Karpas-422 (cell line): ENCODE data around the gene NETO1. TPM values are rescaled to one million over a fixed set of nuclear protein-coding genes. Genes with fewer than 3 reads are reported as not detected.
A peak's percentile ranks its signal among the peaks of the same experiment; 100 is the strongest.

ENCODE experiments used
- DNase-seq: peaks from one replicate; pipeline ENCODE4 v3.0.0-alpha.2; 2015
- H2AFZ ChIP-seq: fragments of 200-600 bp; sonication (generic); 2 replicates; pipeline ENCODE4 v1.6.1; 2014; ENCODE audit warnings: antibody characterized with exemption, low read length, mixed read lengths
- H3K27ac ChIP-seq: fragments of 200-600 bp; sonication (generic); 2 replicates; pipeline ENCODE4 v1.5.1; 2014; ENCODE audit warnings: mild to moderate bottlenecking, low read length, moderate library complexity
- H3K27me3 ChIP-seq: fragments of 200-600 bp; sonication (generic); 2 replicates; pipeline ENCODE4 v1.6.1; 2014; ENCODE audit warnings: low read length, mixed read lengths
- H3K36me3 ChIP-seq: fragments of 200-600 bp; sonication (generic); 2 replicates; pipeline ENCODE4 v1.6.1; 2014; ENCODE audit warnings: low read length, mixed read lengths; ENCODE audit not compliant: insufficient read depth
- H3K4me1 ChIP-seq: fragments of 200-600 bp; sonication (generic); 2 replicates; pipeline ENCODE4 v1.6.1; 2014; ENCODE audit warnings: mild to moderate bottlenecking, low read length, mixed read lengths
- H3K4me2 ChIP-seq: fragments of 200-600 bp; sonication (generic); 2 replicates; pipeline ENCODE4 v1.6.1; 2014; ENCODE audit warnings: low read length, low read depth, mild to moderate bottlenecking; ENCODE audit not compliant: poor library complexity, severe bottlenecking
- H3K4me3 ChIP-seq: fragments of 200-600 bp; sonication (generic); 2 replicates; pipeline ENCODE4 v1.5.1; 2014; ENCODE audit warnings: mild to moderate bottlenecking, antibody characterized with exemption, low read length, mixed read lengths
- H3K79me2 ChIP-seq: fragments of 200-600 bp; sonication (generic); 2 replicates; pipeline ENCODE4 v1.6.1; 2014; ENCODE audit warnings: mild to moderate bottlenecking, low read length, mixed read lengths
- H3K9ac ChIP-seq: fragments of 200-600 bp; sonication (generic); 2 replicates; pipeline ENCODE4 v1.6.0; 2014; ENCODE audit warnings: low read length
- H3K9me2 ChIP-seq: fragments of 200-600 bp; sonication (generic), shearing (Covaris generic); replicated peaks from 2 replicates; pipeline ENCODE4 v1.6.0; 2014; ENCODE audit warnings: mild to moderate bottlenecking, low read length, moderate library complexity; ENCODE audit not compliant: insufficient read depth
- H3K9me3 ChIP-seq: fragments of 300-700, 200-600 bp; sonication (generic); 2 replicates; pipeline ENCODE4 v1.6.1; 2014; ENCODE audit warnings: low read length, mixed read lengths
- H4K20me1 ChIP-seq: fragments of 200-600 bp; sonication (generic); 2 replicates; pipeline ENCODE4 v1.6.1; 2014; ENCODE audit warnings: mild to moderate bottlenecking, antibody characterized with exemption, low read length, low read depth; ENCODE audit not compliant: insufficient read depth
- total RNA-seq: library from RNA; depleted of rRNA; stranded (reverse); fragments of >200 nt; shearing (Covaris generic); gene quantifications from 2 replicates; pipeline ENCODE4 v1.2.3, GENCODE V29; 2014; ENCODE audit warnings: low replicate concordance

Gene NETO1
- total RNA-seq, 1 experiment from 2014 or later = not detected

DNA sequence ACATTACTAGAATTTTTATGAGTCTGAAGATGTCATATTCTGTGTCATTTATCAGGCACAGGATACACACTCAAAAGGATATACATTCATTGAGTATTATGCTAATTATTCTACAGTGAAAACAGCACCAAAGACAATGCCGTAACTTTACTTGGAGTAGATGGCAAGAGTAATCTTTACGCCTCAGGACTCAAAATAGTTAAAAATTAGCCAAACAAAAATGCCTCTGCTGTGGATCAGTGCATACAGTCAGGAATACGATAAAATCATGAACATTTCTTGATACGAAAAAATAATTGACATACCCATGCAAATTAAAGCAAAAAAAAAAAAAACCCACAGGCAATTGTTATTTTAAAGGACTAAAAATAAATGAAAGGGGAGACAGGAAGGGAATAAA lies 129.7 kb downstream of the NETO1 start:
- Histone ChIP-seq H2AFZ (no peak overlapping the region), H3K9me2 (no peaks in the 10 kb centered on the region), H3K4me2 (no peak overlapping the region), H3K9me3 (peaks cover 42% of the 10 kb centered on the region), H4K20me1 (no peaks in the 10 kb centered on the region), H3K79me2 (no peaks in the 10 kb centered on the region), H3K4me1 (no peaks in the 10 kb centered on the region), H3K27ac (no peak overlapping the region), H3K36me3 (no peaks in the 10 kb centered on the region), H3K27me3 (no peaks in the 10 kb centered on the region), H3K9ac (no peak overlapping the region), H3K4me3 (no peak overlapping the region)
- no peak for DNase-seq

DNA sequence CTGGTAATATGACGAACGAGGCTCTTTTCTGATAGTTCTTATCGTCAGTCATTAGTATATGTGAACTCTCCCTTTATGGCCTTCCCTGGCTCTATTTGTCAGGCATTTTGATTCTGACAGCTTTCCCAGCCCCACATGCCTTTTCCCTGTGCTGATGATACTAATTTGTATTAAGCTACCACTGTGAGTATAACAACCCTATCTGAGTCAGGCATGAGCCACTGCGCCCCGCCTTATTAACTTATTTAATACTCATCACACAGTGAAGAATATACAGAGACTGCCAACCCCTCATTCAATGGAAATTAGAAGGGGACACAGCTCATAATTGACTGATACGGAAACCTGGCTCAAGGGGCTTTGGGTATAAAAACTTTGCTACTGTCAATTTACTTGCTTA lies 140.0 kb downstream of the NETO1 start:
- no peak overlapping the region for H3K4me3 ChIP-seq
- no peaks in the 10 kb centered on the region for H4K20me1 ChIP-seq
- peaks cover 41% of the 10 kb centered on the region for H3K9me3 ChIP-seq
- H3K4me2 ChIP-seq = no peak overlapping the region
- H2AFZ ChIP-seq = no peak overlapping the region
- H3K9ac ChIP-seq = no peak overlapping the region
- no peaks in the 10 kb centered on the region for H3K9me2 ChIP-seq
- H3K27ac ChIP-seq = no peak overlapping the region
- H3K27me3 ChIP-seq = no peaks in the 10 kb centered on the region
- H3K4me1 ChIP-seq = no peaks in the 10 kb centered on the region
- H3K79me2 ChIP-seq = no peaks in the 10 kb centered on the region
- no peak for DNase-seq
- H3K36me3 ChIP-seq = no peaks in the 10 kb centered on the region

DNA sequence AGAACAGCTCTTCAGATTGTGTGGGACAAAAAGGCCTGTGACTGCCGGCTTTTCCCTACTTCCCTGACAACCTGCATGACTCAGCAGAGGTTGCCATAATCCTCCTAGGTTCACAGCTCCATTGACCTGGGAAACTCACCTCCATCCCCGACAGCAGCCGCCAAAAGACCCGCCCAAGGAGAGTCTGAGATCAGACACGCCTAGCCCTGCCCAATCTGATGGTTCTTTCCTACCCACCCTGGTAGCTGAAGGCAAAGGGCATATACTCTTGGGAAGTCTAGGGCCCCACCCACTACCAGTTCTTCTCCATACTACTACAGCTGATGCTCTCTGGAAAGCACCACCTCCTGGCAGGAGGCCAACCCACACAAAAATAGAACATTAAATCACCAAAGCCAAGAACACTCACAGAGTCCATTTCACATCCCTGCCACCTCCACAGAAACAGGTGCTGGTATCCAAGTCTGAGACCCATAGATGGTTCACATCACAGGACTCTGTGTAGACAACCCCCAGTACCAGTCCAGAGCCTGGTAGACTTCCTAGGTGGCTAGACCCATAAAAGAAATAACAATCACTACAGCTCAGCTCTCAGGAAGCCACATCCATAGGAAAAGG lies 140.6 kb downstream of the NETO1 start:
- no peak for DNase-seq
- Histone ChIP-seq H3K4me2 (no peak overlapping the region), H3K4me1 (no peaks in the 10 kb centered on the region), H3K4me3 (no peak overlapping the region), H3K27me3 (no peaks in the 10 kb centered on the region), H3K9ac (no peak overlapping the region), H3K36me3 (no peaks in the 10 kb centered on the region), H2AFZ (no peak overlapping the region), H3K9me2 (no peaks in the 10 kb centered on the region), H4K20me1 (no peaks in the 10 kb centered on the region), H3K9me3 (peaks cover 42% of the 10 kb centered on the region), H3K79me2 (no peaks in the 10 kb centered on the region), H3K27ac (no peak overlapping the region)

DNA sequence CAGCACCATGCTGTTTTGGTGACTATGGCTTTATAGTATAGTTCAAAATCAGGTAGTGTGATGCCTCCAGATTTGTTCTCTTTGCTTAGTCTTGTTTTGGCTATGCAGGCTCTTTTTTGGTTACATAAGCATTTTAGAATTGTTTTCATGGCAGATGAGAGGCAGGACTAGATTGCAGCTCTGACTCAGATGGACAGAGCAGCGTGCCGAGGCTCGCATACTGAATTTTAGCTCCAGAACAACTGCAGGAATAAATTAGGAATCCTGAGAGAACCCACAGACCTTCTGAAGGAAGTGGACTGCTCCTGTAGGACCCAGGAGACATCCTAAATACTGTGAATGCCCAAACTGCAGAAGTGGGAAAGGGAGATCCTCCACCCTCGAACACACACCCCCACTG lies 141.6 kb downstream of the NETO1 start:
- Histone ChIP-seq H3K9me3 (peaks cover 47% of the 10 kb centered on the region), H3K36me3 (no peaks in the 10 kb centered on the region), H4K20me1 (no peaks in the 10 kb centered on the region), H2AFZ (no peak overlapping the region), H3K9ac (no peak overlapping the region), H3K9me2 (no peaks in the 10 kb centered on the region), H3K27me3 (no peaks in the 10 kb centered on the region), H3K4me2 (no peak overlapping the region), H3K4me1 (no peaks in the 10 kb centered on the region), H3K4me3 (no peak overlapping the region), H3K27ac (no peak overlapping the region), H3K79me2 (no peaks in the 10 kb centered on the region)
- DNase-seq = no peak

DNA sequence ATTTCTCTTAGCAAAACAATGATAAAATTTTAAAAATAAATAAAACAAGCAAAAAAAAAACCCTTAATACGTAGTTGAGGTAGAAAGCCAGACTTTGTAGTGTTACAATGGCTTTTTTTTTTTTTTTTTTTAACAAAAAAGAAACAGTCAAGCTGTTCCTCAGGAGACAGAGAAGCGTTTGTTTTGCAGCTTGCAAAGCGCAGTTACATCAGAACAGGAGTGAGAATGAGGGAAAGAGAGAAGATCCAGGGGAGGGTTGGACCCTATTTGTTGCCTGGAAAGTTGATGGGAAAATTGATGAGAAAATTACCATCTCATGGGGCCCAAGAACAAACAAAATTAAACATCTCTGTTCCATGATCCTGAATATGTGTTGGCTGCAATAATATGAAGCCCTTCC lies 146.5 kb downstream of the NETO1 start:
- Histone ChIP-seq H3K36me3 (no peaks in the 10 kb centered on the region), H3K4me1 (no peaks in the 10 kb centered on the region), H3K4me3 (no peak overlapping the region), H2AFZ (no peak overlapping the region), H4K20me1 (no peaks in the 10 kb centered on the region), H3K9ac (no peak overlapping the region), H3K27ac (no peak overlapping the region), H3K4me2 (no peak overlapping the region), H3K9me2 (no peaks in the 10 kb centered on the region), H3K9me3 (peaks cover 28% of the 10 kb centered on the region), H3K79me2 (no peaks in the 10 kb centered on the region), H3K27me3 (no peaks in the 10 kb centered on the region)
- DNase-seq = no peak

DNA sequence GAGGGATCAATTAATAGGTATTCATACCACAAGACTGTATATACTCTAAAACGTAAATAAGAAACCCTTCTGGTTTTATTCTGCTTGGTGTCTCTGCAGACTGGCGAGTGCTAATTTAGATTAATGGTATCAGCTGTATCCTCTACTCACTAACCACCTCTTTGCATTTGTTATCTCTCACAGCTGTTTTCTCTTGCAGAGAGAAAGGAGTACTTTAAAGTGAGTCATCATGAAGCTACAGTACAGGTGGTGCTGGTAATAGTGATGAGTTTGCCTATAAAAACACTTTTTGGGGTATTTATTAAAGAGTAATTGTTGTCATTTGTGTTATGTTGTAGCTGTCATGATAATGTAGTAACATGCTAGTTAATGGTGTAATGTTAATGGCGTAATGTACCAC lies 147.7 kb downstream of the NETO1 start:
- Histone ChIP-seq H3K9me3 (peaks cover 30% of the 10 kb centered on the region), H3K4me3 (no peak overlapping the region), H3K36me3 (no peaks in the 10 kb centered on the region), H3K9ac (no peak overlapping the region), H3K4me2 (no peak overlapping the region), H3K27me3 (no peaks in the 10 kb centered on the region), H3K9me2 (no peaks in the 10 kb centered on the region), H3K27ac (no peak overlapping the region), H2AFZ (no peak overlapping the region), H4K20me1 (no peaks in the 10 kb centered on the region), H3K79me2 (no peaks in the 10 kb centered on the region), H3K4me1 (no peaks in the 10 kb centered on the region)
- no peak for DNase-seq

DNA sequence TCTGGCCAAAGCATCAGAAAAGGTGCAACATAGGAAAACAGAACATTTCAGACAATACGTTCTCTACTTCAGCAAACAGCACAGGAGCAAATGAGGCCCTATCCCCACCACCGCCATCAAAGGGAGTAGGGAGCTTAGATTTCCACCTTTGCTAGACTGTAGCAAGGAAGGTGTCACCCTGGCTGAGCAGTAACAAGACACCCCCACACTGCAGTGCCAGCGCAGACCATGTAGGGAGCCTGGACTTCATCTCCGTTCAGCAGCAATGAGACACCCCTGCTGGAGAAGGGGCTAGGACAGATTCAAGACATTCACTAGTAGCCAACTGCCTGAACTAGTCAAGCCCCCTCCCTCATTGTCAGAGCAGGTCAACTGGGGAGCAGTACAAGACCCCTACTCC lies 163.6 kb downstream of the NETO1 start:
- Histone ChIP-seq H3K4me1 (no peaks in the 10 kb centered on the region), H3K9ac (no peak overlapping the region), H3K79me2 (no peaks in the 10 kb centered on the region), H3K4me3 (no peak overlapping the region), H3K9me3 (peaks cover 10% of the 10 kb centered on the region), H4K20me1 (no peaks in the 10 kb centered on the region), H3K27me3 (no peaks in the 10 kb centered on the region), H3K36me3 (no peaks in the 10 kb centered on the region), H3K9me2 (no peaks in the 10 kb centered on the region), H3K27ac (no peak overlapping the region), H3K4me2 (no peak overlapping the region), H2AFZ (no peak overlapping the region)
- DNase-seq = no peak

DNA sequence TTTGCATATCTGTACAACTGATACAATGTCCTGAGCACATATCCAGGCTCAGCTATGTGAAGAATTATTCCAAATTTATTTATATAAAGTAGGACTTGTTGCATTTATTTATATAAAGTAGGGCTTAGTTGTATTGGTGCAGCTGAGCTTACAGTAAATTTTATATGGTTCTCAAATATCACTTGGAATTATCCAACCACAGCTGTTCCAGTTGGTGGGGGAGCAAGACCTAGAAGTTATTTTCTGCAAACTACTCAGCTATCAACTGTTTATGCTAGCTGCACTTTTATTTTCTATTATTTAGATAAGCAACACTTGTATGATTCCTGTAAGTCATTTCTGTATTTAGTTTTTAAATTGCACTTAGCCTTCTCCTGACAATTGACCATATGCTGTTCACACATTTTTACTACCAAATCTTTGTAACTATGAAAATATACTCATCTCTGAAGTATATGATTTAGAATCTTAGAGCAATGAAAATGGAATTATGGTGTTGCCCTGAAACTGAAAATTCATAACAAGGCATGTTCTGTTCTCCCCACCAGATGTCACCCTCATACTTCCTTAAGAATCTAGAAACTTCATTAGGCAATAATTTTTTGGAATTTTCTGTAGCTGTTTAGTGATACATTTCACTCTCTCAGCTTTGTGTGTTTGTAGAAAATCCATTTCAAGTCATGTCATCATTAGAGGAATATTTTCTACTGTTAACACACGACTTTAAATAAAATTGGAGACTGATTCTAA lies 166.7 kb downstream of the NETO1 start:
- Histone ChIP-seq H3K36me3 (no peaks in the 10 kb centered on the region), H3K79me2 (no peaks in the 10 kb centered on the region), H3K4me1 (no peaks in the 10 kb centered on the region), H3K9ac (no peak overlapping the region), H3K27ac (no peak overlapping the region), H3K27me3 (no peaks in the 10 kb centered on the region), H3K9me2 (no peaks in the 10 kb centered on the region), H3K9me3 (peaks cover 10% of the 10 kb centered on the region; the same call in 1 of the 2 replicates), H2AFZ (no peak overlapping the region), H3K4me2 (no peak overlapping the region), H3K4me3 (no peak overlapping the region), H4K20me1 (no peaks in the 10 kb centered on the region)
- peak; percentile 54 for DNase-seq
